Sciatic nerve (tissue), 2 donors: ENCODE data around the gene RB1. TPM values are rescaled to one million over a fixed set of nuclear protein-coding genes. Genes with fewer than 3 reads are reported as not detected.
"Not testable (repeated sequence)": the region's sequence is repeated elsewhere in the genome, so short reads cannot be mapped to it uniquely, and the experiment has no call there.

Experiments
- ATAC-seq: fragments of 200-7000 bp; cut with Tn5 transposase; one replicate; pipeline ENCODE4 v1.9.1; 2020; ENCODE audit warnings: mild to moderate bottlenecking, moderate library complexity
- DNase-seq: peaks from one replicate; pipeline ENCODE4 v3.0.0-alpha.2; 2020; ENCODE audit warnings: low spot score
- intact Hi-C: fragments of 100-400 bp; cut with DNase I; formaldehyde crosslinking; loops from one replicate; pipeline ENCODE4 v1.14.2; 2022
- total RNA-seq: library from RNA; stranded (reverse); fragmentation: NEBNext Ultra II Directional; extraction: Animal tissue kit (Norgen Biotek cat#: 25700); gene quantifications from one replicate; pipeline ENCODE4 v1.2.1, GENCODE V29; 2021
- donor health status: DM: no; HTN: no; CAD: no.
- donor health status: DM: no; HTN: no; CAD: no.

The RB1 gene
- total RNA-seq, 1 donor from 2014 or later, result 58.5 TPM

GRCh38 chr13:48431431-48431830 is 127.9 kb downstream of the RB1 start:
- DNase-seq (no peak), ATAC-seq (peak; percentile 59)
- intact Hi-C loops, result no loop called here

- ATAC-seq (peak; percentile 66), DNase-seq (no peak)
- intact Hi-C loops, result no loop called here
Observed at GRCh38 chr13:48431987-48432615, 128.6 kb downstream of the RB1 start.

GRCh38 chr13:48434200-48434599 is 130.6 kb downstream of the RB1 start:
- ATAC-seq (no peak), DNase-seq (no peak)
- intact Hi-C loops, result no loop called here

DNA sequence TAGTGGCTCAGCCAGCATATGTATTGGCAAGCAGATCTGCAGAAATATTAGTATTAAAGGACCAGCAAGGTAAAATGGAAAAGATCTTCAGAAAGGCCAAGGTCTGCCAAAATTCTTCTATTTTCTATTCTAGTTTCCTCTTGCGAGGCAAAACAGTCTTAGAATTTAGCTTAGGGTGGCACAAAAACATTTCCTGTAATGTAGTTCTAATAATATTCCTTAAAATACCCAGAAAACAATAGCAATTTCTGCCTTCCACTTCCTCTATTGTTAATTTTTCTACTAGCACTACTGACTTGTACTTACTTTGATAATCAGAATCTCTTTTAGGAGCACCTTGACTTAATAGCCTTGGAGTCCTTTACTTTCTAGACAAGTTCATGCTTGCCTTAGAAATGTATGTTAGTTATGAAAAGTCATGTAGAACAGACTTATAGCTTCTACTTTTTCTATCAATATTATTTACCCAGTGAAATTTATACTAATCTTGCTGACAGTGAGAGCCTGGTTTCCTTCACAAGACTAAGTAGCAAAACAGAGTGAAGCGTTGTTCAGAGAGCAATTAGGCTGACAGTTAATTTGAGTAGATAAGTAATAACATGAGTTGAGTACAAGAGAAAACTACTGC is 133.2 kb downstream of the RB1 start:
- intact Hi-C loops, result no loop called here
- ATAC-seq, result peak; percentile 10

GRCh38 chr13:48437371-48437770 is 133.8 kb downstream of the RB1 start:
- ATAC-seq (peak; percentile 89), DNase-seq (peak; percentile 85)
- intact Hi-C loops, result no loop called here

More for the DNA sequence above, 133.2 kb downstream of the RB1 start:
- no peak for DNase-seq

- DNase-seq, result no peak
- ATAC-seq, result no peak
Observed at GRCh38 chr13:48443442-48444208, 140.1 kb downstream of the RB1 start.

DNA sequence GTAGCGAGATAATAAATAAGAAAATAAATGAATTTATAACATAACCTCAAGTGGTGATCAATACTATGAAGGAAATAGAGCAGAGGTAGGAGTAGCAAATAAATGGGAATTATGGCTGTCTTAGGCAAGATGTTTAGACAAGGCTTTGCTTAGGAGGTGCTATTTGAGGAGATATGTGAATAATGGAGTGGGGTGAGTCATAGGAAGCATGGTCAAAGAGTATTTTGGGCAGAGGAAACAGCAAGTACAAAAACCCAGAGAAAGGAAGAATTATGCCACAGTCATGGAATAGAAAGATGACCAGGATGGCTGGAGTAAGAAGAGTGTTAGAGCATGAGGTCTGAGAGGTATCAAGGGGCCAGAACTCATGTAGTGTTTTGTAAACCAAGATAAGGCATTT is 142.9 kb downstream of the RB1 start:
- intact Hi-C loops, result no loop called here
- DNase-seq (no peak), ATAC-seq (no peak)

More at GRCh38 chr13:48443442-48444208, 140.1 kb downstream of the RB1 start:
- intact Hi-C loops, result no loop called here

DNA sequence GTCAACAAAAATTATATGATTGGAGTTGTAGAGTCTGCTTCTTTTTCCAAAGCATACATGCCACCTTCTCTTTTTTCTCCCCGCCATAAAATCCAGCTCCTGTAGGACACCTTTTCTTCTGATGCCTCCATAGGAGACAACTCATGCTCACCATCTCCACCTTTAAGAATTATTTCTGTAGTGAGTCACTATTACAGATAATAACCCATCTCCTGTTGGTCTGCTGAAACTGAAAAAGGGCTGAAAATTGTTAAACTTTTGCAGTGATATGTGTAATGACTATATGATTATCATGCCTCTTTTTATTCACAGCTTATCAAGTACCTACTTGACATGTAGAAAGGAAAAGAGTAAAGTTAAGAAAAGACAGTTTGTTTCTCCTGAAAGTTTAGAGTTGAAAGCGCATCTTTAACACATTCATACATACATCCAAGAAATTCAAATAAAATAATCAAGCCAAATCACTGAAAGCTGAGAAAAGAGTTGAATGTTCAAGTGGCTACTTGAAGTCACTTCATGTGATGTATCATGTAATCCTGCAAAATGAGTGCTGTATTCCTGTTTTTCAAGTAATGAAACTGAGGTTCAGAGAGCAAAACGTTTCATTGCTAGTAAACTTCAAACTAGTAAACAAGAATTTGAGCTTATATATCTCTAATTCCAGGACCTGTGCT is 144.9 kb downstream of the RB1 start:
- intact Hi-C loops, result no loop called here
- DNase-seq (no peak), ATAC-seq (no peak)

DNA sequence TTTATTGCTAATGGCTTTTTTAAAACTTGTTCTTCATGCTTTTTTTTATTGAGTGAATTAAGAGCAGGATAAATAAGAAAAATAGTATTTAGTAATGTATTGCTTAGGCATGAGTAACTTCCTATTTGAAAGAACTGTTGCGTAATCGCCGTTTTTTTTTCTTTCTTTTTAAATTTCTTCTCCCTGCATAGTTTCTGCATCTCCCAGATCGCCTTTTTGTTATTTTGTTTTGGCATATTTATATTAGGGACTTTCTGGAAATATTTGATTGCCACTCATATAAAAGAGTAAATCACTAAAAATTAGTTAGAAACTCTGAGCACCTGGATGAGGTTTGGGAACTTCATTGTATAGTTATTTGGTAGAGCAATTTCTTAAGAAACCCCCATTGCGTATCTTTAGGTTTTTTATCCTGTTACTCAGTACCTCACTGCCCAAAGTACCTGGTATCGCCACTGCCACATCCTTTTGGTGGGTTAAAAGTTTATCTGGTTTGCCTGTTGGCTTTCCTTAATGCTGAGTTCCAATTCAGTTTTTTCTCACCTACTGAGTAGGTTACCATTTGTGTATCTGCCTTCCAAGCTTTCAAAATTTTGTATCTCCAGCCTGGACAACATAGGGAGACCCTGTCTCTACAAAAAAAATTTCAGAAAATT is 145.5 kb downstream of the RB1 start:
- ATAC-seq (no peak), DNase-seq (no peak)
- intact Hi-C loops, result no loop called here

GRCh38 chr13:48449656-48450055 is 146.1 kb downstream of the RB1 start:
- ATAC-seq (no peak), DNase-seq (no peak)
- intact Hi-C loops, result no loop called here

- ATAC-seq, DNase-seq, intact Hi-C loops: not testable (repeated sequence)
Observed at GRCh38 chr13:48451196-48451595, 147.6 kb downstream of the RB1 start.

- DNase-seq (no peak), ATAC-seq (no peak)
- intact Hi-C loops, result no loop called here
Observed at GRCh38 chr13:48456546-48456945, 153.0 kb downstream of the RB1 start.

DNA sequence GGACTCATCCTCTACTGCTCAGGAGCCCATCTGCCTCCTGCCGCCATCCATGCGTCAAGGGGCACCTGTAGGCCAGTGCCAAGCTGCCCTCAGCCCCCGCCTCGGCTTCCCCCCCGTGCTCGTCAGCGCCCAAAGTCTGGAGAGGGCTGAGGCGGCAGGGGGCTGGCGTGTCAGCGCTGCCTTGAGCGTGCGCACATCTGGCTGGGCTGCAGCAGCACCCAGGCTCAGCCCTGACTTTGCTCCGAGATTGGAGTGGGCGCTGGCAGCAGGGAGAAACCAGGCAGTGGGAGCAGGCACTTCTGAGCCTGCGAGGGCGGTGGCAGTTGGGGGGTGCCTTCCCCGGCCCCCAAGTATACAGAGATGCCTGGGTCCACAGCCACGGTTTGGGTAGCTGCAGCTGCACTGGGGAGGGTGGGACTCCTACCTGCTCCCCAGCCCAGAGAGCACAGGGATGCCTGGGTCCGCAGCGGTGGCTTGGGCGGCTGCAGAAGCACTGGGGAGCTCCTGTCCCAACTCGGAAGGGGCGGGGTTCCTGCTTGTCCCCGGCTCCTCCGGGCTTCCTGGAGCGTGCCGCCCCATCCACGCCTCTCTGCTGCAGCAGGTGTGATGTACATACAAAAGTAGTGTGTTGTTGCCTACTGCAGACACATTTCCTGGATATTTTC is 154.2 kb downstream of the RB1 start:
- DNase-seq (peak; percentile 45), ATAC-seq (no peak)
- intact Hi-C loops, result no loop called here

- intact Hi-C loops, result no loop called here
- no peak for DNase-seq
- ATAC-seq, result no peak
Observed at GRCh38 chr13:48475230-48475629, 171.7 kb downstream of the RB1 start.

DNA sequence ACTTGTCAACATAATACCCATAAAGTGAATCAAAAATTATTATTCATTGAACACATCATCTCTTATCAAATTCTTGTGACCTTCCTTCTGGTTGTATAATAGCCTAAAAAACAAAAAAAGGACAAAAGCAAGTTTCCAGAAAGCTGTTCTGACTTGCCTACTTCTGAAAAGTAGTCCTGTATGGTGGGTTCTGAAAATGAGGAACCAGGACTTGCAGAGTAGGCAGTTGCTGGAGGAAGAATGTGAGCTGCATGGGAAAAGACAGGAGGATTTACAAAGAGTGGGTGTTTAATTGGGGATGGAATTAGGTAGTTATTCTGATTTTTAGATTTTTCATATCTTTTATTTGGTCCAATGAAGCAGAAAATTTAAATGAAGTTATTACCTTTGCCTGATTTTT is 172.7 kb downstream of the RB1 start:
- DNase-seq, result no peak
- ATAC-seq, result peak; percentile 67
- intact Hi-C loops, result no loop called here

GRCh38 chr13:48476686-48477085 is 173.1 kb downstream of the RB1 start:
- ATAC-seq (peak; percentile 69), DNase-seq (no peak)
- intact Hi-C loops, result no loop called here

- intact Hi-C loops, result no loop called here
- DNase-seq (no peak), ATAC-seq (no peak)
Observed at GRCh38 chr13:48477191-48477855, 173.8 kb downstream of the RB1 start.

DNA sequence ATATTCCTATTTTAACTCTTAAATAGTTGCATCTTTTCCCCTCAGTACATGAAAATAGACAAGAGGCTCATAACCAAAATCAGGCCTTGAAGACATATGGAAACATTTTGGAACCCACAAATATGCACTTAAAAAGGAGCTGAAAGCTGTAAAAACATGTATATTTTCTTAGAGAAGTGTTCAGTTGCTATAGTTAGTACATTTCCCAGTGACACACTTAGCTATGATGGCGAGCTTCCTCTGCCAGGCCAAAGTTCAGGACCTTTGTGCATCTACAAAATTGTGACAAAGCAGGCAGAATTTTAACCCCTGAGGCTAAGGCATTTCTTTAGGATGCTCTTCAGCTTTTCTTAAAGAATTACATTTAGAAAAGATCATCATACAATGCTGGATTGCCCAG is 174.8 kb downstream of the RB1 start:
- DNase-seq (no peak), ATAC-seq (no peak)
- intact Hi-C loops, result no loop called here
